CD4-positive, alpha-beta T cell treated with Interleukin-12 subunit alpha and Interleukin-12 subunit beta, for 1 hour (primary cell): ENCODE data around the gene HSD3B1.

Source experiments
- DNase-seq: peaks from one replicate; pipeline ENCODE4 v3.0.0-alpha.2; 2020

Gene HSD3B1

GRCh38 chr1:119506941-119507340 lies at the start of gene HSD3B1:
Gene HSD3B1, plus strand, starts transcription at chr1:119507210. Its CDS starts 267 bp downstream, at chr1:119507477.
- DNase-seq, result no peak

- no peak for DNase-seq
Observed at GRCh38 chr1:119462964-119463363, 44.0 kb upstream of the HSD3B1 start.

GRCh38 chr1:119463569-119463968 lies 43.4 kb upstream of the HSD3B1 start:
- no peak for DNase-seq

GRCh38 chr1:119466445-119466844 lies 40.6 kb upstream of the HSD3B1 start:
- no peak for DNase-seq

- no peak for DNase-seq
Observed at GRCh38 chr1:119467219-119467618, 39.8 kb upstream of the HSD3B1 start.

GRCh38 chr1:119467857-119468668 lies 38.9 kb upstream of the HSD3B1 start:
- no peak for DNase-seq

GRCh38 chr1:119469741-119470140 lies 37.3 kb upstream of the HSD3B1 start:
- no peak for DNase-seq

- no peak for DNase-seq
Observed at GRCh38 chr1:119470377-119470776, 36.6 kb upstream of the HSD3B1 start.

- no peak for DNase-seq
Observed at GRCh38 chr1:119470958-119471357, 36.1 kb upstream of the HSD3B1 start.

GRCh38 chr1:119471566-119471965 lies 35.4 kb upstream of the HSD3B1 start:
- DNase-seq, result no peak

- no peak for DNase-seq
Observed at GRCh38 chr1:119472080-119472818, 34.8 kb upstream of the HSD3B1 start.

GRCh38 chr1:119472819-119473175 lies 34.2 kb upstream of the HSD3B1 start:
- DNase-seq, result no peak

- no peak for DNase-seq
Observed at GRCh38 chr1:119475866-119476439, 31.1 kb upstream of the HSD3B1 start.

- no peak for DNase-seq
Observed at GRCh38 chr1:119477710-119478109, 29.3 kb upstream of the HSD3B1 start.

GRCh38 chr1:119480175-119480574 lies 26.8 kb upstream of the HSD3B1 start:
- DNase-seq, result no peak

- no peak for DNase-seq
Observed at GRCh38 chr1:119481951-119482350, 25.1 kb upstream of the HSD3B1 start.

GRCh38 chr1:119482517-119483425 lies 24.2 kb upstream of the HSD3B1 start:
- DNase-seq, result no peak

GRCh38 chr1:119483441-119484200 lies 23.4 kb upstream of the HSD3B1 start:
- DNase-seq, result no peak

GRCh38 chr1:119485201-119485600 lies 21.8 kb upstream of the HSD3B1 start:
- DNase-seq, result no peak

GRCh38 chr1:119488216-119488615 lies 18.8 kb upstream of the HSD3B1 start:
- DNase-seq, result no peak

GRCh38 chr1:119489201-119489600 lies 17.8 kb upstream of the HSD3B1 start:
- DNase-seq, result no peak

GRCh38 chr1:119490925-119491324 lies 16.1 kb upstream of the HSD3B1 start:
- no peak for DNase-seq
